ENCODE results near the gene KIFBP.
"Not testable (repeated sequence)": the region's sequence is repeated elsewhere in the genome, so short reads cannot be mapped to it uniquely, and the experiment has no call there.

Gene KIFBP

GRCh38 chr10:69014171-69014570 is 25.6 kb downstream of the KIFBP start:
- TF ChIP-seq, protein P1, sequence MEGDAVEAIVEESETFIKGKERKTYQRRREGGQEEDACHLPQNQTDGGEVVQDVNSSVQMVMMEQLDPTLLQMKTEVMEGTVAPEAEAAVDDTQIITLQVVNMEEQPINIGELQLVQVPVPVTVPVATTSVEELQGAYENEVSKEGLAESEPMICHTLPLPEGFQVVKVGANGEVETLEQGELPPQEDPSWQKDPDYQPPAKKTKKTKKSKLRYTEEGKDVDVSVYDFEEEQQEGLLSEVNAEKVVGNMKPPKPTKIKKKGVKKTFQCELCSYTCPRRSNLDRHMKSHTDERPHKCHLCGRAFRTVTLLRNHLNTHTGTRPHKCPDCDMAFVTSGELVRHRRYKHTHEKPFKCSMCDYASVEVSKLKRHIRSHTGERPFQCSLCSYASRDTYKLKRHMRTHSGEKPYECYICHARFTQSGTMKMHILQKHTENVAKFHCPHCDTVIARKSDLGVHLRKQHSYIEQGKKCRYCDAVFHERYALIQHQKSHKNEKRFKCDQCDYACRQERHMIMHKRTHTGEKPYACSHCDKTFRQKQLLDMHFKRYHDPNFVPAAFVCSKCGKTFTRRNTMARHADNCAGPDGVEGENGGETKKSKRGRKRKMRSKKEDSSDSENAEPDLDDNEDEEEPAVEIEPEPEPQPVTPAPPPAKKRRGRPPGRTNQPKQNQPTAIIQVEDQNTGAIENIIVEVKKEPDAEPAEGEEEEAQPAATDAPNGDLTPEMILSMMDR (IDR thresholded peaks at IDR 0.05; ENCODE audit: insufficient read depth, low read length, missing control alignments) = no peak
- no peak for DNase-seq (ENCODE audit: low read depth, low spot score)
- H3K4me3 ChIP-seq (ENCODE audit: low read depth, low read length) = no peak overlapping the region
- ChIA-PET CTCF (interaction anchor here (0.8 to 19.3 kb wide), 4 partner anchors 9 to 142 kb away, joined by 3 to 416 read pairs (median 23); partner anchors contain the start of gene SRGN), POLR2A (no interaction called here)

- no peak for DNase-seq (ENCODE audit: low read depth, low spot score)
- H3K4me3 ChIP-seq (ENCODE audit: low read depth, low read length) = no peak overlapping the region
- TF ChIP-seq, protein P1 (IDR thresholded peaks at IDR 0.05; ENCODE audit: insufficient read depth, low read length, missing control alignments) = no peak
- ChIA-PET CTCF (interaction anchor here (0.9 to 1.5 kb wide), 2 partner anchors 62 to 75 kb away, joined by 3 to 6 read pairs; no protein-coding TSS in a partner anchor), POLR2A (interaction anchor here (0.7 kb wide), 1 partner anchor 47 kb away, joined by 3 read pairs; no protein-coding TSS in a partner anchor)
Observed at GRCh38 chr10:69018613-69019012, 30.0 kb downstream of the KIFBP start.

DNA sequence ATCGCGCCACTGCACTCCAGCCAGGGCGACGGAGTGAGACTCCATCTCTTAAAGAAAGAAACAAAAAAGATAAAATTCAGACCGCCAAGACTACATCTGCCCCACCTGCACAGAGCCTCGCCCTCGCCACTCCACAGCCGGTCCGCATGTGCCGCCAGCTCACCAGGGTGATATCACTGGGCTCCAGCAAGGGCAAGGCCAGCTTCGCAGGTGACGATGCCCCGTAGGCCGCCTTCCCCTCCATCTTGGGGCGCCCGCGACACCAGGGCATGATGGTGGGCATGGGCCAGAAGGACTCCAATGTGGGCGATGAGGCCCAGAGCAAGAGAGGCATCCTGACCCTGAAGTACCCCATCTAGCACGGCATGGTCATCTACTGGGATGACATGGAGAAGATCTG is 34.0 kb downstream of the KIFBP start:
- POLR2A ChIA-PET = no interaction called here

DNA sequence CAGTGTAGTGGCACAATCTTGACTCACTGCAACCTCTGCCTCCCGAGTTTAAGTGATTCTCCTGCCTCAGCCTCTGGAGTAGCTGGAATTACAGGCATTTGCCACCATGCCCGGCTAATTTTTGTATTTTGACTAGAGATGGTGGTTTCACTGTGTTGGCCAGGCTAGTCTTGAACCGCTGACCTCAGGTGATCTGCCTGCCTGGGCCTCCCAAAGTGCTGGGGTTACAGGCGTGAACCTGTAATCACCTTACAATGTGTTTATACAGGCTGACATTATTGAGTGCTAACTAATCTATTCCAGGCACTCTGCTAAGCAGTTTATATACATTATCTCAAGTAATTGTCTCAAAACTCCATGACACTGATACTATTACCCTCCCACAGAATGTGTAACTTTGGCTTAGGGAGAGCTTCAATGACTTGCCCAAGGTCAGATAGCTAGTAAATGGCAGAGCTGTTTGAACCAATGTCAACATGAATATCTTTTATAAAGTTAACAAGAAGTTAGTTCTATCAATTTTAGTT is 36.8 kb downstream of the KIFBP start:
- ChIA-PET POLR2A (no interaction called here), CTCF (interaction anchor here (0.8 to 1.5 kb wide), 5 partner anchors 11 to 213 kb away, joined by 3 to 4 read pairs (median 3); no protein-coding TSS in a partner anchor)
- no peak overlapping the region for H3K4me3 ChIP-seq (ENCODE audit: low read depth, low read length)
- TF ChIP-seq, protein P1 (IDR thresholded peaks at IDR 0.05; ENCODE audit: insufficient read depth, low read length, missing control alignments) = no peak
- DNase-seq (ENCODE audit: low read depth, low spot score) = no peak

More for the DNA sequence above, 34.0 kb downstream of the KIFBP start:
- TF ChIP-seq, protein P1 (IDR thresholded peaks at IDR 0.05; ENCODE audit: insufficient read depth, low read length, missing control alignments) = no peak
- CTCF ChIA-PET = interaction anchor here (0.5 to 1.4 kb wide), 2 partner anchors 17 to 1320 kb away, joined by 3 to 4 read pairs; no protein-coding TSS in a partner anchor
- H3K4me3 ChIP-seq (ENCODE audit: low read depth, low read length) = no peak overlapping the region
- DNase-seq (ENCODE audit: low read depth, low spot score) = no peak

GRCh38 chr10:69033256-69033655 is 44.7 kb downstream of the KIFBP start:
- H3K4me3 ChIP-seq (ENCODE audit: low read depth, low read length) = no peak overlapping the region
- TF ChIP-seq, protein P1 (IDR thresholded peaks at IDR 0.05; ENCODE audit: insufficient read depth, low read length, missing control alignments) = no peak
- no peak for DNase-seq (ENCODE audit: low read depth, low spot score)
- CTCF ChIA-PET = no interaction called here
- POLR2A ChIA-PET = no interaction called here

GRCh38 chr10:69037489-69037888 is 48.9 kb downstream of the KIFBP start:
- TF ChIP-seq, protein P1 (IDR thresholded peaks at IDR 0.05; ENCODE audit: insufficient read depth, low read length, missing control alignments) = no peak
- H3K4me3 ChIP-seq (ENCODE audit: low read depth, low read length) = no peak overlapping the region
- DNase-seq (ENCODE audit: low read depth, low spot score) = no peak
- ChIA-PET POLR2A (no interaction called here), CTCF (interaction anchor here (1.7 kb wide), 1 partner anchor 32 kb away, joined by 7 read pairs; no protein-coding TSS in a partner anchor)

GRCh38 chr10:69040904-69041303 is 52.3 kb downstream of the KIFBP start:
- CTCF ChIA-PET = interaction anchor here (1.0 kb wide), 1 partner anchor 53 kb away, joined by 3 read pairs; no protein-coding TSS in a partner anchor
- DNase-seq (ENCODE audit: low read depth, low spot score); POLR2A ChIA-PET; H3K4me3 ChIP-seq (ENCODE audit: low read depth, low read length): not testable (repeated sequence)

Data from AG04449 (cell line).